ENCODE results near the gene GPBAR1.
A peak's percentile ranks its signal among the peaks of the same experiment; 100 is the strongest.
"Not testable (repeated sequence)": the region's sequence is repeated elsewhere in the genome, so short reads cannot be mapped to it uniquely, and the experiment has no call there.

The GPBAR1 gene

DNA sequence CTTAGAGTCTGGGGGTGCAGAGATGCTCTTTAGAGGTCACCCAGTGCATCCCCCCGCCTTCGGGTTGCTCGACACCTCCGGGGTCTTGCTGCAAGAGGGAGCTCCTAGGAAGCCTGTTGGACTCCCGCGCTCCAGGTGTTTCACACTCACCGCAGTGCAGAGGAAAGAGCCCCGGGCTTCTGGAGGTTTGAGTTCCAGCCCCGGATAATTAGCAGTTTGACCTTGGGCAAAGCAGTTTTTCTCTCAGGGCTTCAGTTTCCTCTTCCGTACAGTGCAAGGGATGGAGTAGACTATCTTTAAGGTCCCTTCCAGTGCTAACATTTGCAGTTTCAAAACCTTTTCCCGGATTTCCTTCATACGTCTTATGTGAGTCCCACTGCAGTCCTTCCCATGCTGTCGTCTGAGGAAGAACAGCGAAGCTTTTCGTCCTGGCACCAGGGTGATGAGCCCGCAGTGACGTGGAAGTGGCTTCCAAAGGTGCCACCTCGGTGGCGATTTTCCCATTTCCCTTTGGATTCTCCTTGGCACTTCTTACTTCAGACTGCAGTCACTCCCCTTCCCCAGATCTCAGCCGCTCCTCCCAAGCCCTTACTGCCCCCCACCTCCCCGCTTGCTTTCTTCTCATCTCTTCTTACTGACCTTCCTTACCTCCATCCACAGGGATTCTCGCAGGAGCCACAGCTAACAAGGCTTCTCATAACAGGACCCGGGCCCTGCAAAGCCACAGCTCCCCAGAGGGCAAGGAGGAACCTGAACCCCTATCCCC, 10.1 kb downstream of the GPBAR1 start:
- no peak for DNase-seq

DNA sequence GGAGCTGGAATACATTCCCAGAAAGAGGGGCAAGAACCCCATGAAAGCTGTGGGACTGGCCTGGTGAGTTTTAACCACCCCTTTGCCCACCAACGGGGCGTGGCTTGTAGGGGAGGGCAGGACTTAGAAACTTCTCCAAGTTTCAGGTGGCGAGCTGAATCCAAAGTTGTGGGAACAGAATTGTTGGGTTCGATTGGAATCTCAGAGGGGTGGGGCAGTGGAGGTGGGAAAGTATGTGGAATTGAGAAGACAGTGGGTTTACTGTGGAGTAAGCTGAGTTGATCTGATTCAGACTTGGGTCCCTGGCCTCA, 10.6 kb downstream of the GPBAR1 start:
- DNase-seq: no peak

DNA sequence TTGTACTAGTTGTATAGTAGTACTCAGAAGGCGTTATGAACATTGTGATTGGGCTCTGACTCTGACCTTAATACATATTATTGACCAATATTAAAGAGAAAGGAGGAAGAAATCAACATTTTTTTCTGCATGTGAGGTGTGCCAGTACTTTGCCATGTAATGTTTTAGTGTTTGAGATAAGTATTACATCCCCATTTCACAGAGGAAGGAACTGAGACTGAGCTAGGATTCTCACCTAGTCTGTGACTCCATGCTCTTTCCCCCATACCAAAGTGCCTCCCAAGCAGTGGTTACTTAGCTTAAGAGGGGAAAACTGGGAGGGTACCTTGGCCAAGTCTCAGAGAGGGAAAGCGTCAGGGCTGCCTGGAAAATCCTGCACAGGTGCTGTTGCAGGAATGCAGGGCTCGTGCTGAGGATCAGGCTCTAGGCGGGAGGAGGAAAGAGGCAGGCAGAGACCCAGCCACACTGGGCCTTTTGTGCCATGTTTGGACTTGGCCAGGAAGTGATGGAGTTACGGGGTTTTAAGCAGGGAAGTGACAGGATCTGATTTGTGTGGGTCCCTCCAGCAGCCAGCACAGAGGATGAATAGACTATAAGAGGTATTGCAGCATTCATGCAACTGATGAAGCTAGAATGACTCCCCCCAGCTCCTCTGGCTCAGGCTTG, 11.2 kb downstream of the GPBAR1 start:
- DNase-seq: no peak

DNA sequence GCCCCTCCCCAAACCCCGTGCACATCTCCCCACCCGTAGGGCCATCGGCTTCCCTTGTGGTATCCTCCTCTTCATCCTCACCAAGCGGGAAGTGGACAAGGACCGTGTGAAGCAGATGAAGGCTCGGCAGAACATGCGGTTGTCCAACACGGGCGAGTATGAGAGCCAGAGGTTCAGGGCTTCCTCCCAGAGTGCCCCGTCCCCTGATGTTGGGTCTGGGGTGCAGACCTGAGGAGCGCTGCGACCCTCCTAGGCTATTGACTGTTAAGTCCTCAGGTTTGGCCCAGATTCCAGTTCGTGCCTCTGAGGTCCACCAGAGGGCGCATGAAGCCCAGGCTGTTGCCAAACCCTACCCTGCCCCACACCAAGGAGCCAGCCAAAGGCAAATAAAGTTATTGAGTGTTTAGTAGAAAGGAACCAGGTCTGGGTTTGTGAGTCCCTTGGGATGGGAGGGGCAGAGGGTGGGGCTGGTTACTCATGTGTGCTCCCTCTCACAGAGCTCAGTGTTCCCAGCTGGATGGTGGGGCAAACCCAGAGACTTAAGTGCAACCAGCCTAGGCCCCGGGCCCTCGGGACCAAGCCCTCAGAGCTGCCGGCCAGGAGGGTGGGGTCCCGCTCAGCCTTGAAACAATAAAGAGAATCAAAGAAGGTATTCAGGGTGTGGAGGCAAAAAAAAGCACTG, 11.9 kb downstream of the GPBAR1 start:
- DNase-seq: peak; percentile 67

DNA sequence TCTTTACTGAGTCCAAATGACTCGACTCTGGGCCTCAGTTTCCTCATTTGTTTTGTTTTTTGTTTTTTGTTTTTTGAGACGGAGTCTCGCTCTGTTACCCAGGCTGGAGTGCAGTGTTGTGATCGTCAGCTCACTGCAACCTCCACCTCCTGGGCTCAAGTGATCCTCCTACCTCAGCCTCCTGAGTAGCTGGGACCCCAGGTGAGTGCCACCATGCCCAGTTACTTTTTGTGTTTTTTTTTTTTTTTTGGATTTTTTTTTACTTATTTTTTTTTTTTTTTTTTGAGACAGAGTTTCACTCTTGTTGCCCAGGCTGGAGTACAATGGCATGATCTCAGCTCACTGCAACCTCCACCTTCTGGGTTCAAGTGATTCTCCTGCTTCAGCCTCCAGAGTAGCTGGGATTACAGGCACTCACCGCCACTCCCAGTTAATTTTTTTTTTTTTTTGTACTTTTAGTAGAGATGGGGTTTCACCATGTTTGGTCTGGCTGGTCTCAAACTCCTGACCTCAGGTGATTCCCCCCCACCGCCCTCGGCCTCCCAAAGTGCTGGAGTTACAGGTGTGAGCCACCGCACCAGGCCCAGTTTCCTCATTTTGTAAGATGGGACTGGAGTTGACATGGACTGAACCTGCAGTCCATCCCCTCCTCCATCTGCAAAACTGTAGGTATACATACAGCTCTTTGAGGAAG, 12.5 kb downstream of the GPBAR1 start:
- not testable (repeated sequence) for DNase-seq

DNA sequence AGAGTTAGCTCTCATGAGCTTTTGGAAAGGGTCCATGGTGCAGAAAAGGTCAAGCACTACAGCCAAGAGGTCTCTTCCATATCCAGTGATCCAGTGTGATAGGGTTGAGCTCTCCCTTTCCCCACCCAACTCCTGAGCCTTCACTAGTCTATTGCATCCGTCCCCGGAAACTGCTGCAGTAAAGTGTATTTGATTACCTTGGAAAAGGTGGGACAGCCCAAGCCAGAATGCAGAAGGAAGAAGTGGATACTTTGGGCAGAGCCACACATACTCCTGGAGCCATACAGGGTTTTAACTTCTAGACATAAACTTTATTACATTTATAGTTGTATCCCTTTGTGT, 13.1 kb downstream of the GPBAR1 start:
- no peak for DNase-seq

DNA sequence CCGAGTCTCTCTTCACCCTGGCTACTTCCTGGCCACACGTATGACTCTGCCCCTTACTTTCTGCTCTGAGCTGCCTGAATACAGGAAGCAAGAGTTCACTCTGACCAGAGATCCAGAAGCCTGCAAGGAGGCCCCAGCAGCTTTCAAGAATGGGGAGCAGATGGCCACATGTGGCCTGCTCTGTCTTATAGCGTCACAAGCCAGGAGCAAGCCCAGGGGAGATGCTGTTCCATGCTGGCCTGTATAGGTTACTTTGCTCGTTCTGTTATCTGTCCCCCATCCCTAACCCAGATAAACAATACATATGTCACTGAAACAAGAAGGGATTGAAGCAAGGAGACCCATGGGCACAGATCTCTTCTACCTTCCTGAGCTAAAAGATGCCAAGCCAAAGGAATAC, 13.8 kb downstream of the GPBAR1 start:
- no peak for DNase-seq

DNA sequence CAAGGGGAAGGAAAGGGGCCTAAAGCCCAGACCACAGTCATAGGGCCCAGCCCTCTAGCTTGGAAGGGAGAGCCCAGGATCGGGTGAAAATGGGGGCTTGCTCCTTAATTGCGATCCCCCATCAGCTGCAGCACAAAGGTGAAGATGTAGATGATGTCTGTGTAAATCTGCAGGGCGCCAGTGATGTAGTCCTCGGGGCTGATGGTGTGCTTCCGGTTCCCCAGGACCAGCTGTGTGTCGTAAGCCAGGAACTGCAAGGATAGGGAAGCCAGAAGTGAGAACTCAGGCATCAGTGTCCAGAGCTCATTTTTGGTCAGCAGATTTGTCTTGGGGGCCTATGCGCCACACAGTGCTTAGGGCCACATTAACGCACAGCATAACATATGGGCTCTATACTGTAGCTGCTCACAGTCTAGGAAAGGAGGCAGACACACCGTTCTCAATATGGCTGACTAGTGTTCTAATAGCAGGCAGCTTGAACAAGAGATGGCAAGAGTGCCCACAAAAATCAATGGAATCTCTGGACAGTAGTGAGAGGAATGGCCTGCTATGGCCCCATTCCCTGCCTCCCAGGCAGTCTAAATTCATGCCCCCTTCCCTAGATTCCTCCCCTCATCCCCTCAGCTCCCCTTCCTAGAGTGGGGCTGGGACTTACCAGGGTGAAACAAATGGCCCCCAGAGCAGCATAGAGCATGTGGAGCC, 14.7 kb downstream of the GPBAR1 start:
- no peak for DNase-seq

DNA sequence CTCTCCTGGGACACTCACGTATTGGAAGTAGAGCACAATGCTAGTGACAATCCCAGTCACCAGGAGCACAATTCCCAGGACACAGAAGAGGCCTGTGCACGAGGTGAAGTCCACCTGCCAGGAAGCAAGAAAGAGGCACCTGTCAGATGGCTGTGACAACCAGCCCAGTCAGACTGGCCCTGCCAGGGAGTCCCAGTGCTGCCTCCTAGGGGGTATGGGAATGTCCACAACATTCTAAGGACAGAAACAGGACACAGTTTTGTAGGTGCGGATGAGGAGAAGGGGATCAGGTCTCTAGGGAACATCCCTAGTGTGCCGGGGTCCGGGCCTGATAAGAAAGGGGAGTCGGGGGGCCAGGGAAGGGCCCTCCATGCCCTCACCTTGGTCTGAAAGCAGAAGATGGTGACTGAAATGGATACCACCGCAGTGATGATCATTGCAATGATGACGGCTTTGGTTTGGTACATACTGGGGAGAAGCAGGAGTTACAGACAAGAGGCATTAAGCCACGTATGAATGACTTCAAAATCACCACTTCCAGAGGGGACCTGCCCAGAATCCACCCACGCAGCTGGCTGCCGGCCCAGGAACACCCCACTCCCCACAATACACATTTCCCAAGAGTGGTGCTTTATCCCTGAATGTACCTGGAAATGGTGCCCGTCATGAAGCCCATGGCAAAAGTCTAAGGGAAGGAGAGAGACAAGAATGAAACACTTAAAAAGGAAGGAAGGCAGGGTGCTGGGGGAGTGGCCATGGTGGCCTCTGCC, 16.4 kb downstream of the GPBAR1 start:
- no peak for DNase-seq

DNA sequence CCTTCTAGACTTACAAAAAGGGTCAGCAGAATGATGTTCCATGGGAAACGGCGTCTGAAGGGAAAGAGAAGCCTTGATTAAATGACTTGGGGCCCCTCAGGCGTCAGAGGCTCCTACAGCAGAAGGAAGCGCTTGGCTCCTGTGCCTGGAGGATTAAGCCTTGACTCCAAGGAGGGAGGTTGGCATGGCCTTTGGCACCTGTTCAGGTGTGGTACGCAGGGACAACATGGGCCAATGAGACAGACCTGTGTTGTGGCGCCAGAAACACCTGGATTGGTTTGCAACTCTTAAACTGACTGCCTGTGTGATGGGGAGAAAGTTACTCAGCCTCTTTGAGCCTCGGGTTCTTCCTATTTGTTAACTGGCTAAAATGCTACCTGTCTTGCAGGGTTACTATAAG, 17.1 kb downstream of the GPBAR1 start:
- no peak for DNase-seq

DNA sequence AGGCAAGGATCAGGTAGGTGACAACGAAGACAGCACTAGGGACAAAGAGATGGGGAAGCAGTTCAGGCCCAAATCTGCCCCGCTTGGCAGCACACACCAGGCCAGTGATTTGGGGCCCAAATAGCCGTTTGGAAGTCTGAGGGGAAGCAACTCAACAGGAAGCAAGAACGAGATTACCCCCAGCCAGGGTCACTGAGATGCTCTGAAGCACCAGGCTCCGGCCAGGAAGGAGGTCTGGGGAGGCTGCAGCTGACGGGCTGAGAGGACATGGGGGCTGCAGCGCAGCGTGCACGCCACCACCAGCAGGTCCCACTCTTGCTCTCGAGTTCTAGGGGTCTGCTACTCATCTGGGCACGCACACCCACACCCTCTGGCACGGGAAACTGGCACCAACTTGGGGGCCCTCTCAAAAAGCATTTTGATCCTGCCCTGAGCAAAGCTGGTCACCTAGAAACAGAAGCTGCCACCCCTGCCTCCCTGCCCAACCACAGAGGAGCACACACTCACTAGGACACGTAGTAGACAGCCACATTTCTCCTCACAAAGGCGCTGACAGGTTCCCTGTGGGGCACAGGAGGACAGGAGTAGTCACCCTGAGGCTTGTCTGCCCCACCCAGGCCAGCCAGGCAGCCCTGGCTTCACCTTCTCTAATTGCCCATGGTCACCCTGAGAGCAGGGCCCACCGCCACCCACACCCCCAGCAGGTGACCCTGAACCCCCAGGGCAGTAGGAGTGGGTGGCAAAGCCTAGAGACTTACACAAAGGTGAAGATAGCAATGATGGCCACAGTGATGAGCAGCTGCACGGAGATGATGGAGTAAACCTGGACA, 17.9 kb downstream of the GPBAR1 start:
- DNase-seq: no peak

DNA sequence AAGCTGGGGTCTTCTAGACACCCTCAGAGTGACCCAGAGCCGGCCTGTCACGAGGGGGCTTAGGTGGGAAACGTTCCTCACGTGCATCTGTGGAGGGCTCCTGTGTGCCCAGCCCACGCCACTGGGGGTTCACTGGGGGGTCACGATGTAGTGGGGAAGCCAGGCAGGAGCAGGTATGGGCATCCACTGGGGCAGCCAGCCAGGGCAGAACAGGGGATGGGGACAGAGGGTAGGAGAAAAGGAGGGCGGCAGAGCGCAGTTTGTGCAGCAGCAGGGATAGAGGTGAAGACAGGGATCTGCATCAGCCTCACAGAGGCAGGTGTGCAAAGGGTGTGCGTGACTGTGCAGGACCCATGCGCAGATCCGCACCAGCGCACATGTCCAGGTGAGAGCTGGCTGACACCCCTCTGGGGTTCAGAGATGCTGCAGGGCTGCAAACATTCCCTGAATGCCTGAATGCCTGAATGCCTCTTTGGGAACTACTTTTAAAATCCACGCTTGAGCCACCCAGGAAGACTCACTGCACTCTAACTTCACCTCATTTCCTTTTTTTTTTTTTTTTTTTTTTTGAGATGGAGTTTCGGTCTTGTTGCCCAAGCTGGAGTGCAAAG, 19.6 kb downstream of the GPBAR1 start:
- DNase-seq: no peak

DNA sequence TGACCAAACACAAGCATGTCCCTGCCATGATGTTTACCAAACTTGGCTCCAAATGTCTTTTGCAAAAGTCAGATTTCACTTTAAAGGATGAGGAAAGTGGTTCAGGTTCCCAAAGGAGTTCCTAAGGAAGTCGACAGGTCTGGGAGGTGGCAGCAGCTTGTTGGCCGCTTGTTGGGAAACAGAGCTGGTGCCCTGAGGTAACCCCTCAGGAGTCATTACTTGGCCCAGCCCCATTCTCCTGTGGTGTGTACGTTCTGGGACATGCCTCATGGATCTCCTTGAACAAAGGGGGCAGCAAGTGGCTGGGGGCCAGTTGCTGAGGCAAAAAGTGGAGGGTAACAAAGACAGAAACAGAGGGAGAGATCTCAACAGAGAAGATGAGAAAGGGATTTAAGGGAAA, 20.6 kb downstream of the GPBAR1 start:
- no peak for DNase-seq

DNA sequence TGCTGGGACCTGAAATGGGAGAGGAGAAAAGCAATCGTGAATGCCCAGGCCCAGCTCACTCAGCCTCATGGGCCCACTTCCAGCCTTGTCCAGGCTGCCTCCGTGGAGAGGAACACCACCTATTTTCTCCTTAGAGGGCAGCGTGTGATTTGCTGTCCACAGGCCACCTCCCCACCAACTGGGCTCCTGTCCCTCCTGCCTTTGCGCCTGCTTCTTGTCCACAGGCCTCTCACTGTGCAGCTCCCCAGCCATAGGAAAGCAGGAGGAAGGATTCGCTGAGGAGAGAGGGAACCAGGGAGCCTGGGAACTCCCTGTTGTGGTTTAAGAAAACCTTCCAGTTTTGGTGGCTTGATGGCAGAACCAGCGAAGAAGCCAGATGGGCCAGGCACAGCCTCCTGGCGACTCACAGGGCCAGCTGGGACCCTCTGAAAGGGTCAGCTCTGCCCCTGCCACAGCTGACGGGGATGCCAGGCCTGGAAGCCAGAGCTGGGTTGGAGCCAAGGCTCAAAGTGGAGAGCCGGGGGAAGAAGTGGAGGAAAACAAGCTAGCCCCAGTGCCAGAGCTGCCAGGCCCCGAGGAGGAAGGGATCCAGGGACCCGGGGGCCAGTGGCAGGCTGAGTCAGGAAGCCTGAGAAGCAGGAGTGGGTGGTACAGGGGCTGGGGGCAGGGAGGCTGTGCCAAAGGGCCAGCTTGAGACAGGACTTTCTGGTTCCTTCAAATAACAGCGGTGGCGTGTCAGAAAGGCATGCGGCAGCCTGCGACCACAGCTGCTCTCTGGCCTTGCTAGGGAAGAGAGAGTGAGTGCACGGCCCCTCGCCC, 21.6 kb downstream of the GPBAR1 start:
- DNase-seq: peak; percentile 18

DNA sequence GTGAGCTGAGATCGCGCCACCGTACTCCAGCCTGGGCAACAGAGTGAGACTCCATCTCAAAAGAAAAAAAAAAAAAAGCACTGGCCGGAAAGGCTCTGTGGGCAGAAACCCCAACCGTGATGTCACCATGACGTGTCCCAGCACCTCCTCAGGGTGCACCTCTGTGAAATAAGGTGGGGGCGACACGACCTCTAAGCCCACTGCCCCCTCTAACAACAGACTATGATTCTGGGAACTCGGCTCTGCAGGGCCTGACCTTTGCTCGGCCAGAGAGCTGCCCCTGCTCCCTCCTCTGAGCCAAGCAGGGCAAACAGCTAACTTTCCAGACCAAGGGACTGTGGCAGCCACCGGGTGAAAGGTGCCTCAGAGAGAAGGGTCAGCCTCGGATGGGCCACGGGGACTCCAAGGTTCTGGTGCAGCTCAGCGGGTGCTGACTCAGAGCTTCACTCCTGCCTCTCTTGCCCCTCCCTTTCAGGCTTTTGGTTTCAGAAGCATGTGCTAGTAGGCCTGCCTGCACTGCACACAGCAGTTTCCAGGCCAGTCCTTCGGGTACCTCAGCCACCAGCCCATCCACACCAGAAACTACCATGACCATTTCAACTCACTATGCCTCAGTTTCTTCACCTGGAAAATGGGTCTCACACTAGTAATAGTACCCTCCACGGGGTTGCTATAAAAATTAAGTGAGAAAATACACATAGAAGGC, 23.4 kb downstream of the GPBAR1 start:
- no peak for DNase-seq

DNA sequence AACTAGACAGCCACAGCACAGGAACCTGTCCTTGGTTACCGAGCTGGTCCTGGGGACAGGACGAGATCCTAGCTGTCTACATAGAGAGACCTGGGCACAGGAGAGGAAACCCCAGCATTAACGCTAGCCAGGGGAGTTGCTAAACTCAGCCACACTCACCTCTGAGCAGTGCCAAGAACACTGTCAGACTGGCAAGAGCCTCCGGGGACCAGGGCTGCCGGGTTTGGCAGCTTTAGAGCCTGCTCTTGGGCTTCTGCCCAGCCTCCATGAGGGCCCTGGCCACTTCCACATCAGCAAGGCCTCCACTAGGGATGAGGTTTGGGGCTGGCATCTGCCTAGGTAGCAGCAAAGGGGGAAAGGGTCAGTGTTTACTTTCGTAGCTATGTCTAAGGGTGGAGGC, 24.8 kb downstream of the GPBAR1 start:
- peak; percentile 7 for DNase-seq

DNA sequence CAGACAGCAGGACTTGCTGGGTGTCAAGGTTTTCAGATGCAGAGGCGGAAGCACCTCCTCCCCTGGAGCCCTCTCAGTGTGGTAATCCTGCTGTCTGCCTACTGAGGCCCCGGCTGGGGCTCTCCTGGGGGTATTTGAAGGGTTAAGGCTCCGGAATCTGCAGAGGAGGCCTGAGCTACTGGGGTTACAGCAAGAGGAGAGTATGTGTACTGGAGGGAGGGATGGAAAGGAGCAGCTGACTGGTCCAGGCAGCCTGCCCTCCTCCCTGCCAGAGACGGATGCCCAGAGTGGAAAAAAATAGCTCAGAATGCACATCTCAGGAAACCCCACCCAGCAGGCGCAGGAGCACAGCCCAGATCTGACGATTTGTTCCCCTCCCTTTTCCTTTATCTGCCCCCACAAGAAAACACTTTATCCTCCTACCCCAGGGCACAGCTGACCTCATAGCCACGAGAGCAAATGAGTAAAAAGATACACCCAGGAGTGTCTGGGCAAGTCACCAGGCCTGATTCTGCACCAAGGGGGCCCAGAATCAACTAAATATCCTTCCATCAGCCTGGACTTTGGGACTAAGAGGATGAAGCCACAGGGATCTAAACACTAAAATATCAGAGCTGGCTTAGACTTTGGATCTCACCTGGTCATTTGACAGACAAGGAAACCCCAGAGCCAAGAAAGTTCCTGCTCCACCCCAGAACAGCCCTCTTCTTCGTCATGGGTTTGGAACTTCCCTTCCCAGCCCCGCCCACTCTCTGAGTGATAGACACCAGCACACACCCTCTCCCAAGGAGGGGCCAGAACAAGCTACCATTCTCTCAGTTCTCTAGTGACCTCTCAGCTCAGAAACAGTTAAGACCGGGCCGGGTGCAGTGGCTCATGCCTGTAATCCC, 26.0 kb downstream of the GPBAR1 start:
- no peak for DNase-seq

DNA sequence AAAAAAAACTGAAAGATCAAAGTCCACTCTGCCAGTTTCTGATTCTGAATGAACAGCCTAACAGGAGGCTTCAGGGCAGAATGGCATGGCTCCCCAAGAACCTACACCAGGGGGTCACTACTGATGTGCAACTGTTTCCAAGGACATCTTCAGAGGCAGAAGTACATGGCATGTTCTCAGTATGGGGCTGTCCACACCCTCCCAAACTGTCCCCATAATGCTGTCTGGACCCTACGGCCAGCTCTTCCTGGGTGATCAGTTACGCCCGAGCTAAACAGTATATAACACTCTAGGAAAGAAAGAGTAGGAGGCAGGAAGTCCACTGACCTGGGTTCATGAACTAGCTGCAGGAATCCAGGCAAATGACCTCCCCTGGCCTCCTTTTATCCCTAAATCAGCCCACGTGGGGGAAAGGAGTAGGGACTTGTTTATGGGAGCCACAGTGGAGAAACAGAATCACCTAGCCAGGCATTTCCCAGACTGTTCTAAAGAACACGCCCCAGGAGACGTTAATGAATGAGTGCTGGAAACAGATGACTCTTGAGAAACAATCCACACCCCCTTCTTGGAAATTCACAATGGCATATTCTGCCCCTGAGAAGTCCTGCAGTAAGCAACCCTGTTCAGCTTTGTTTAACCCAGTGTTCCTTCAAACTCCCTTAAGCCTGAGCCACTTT, 29.0 kb downstream of the GPBAR1 start:
- no peak for DNase-seq

All from NCI-H2171 (cell line).